ENCODE results near the gene CAV1.
"Not testable (repeated sequence)": the region's sequence is repeated elsewhere in the genome, so short reads cannot be mapped to it uniquely, and the experiment has no call there.

CAV1 gene

GRCh38 chr7:116579835-116580234, 55.0 kb downstream of the CAV1 start:
- H3K4me1 Mint-ChIP-seq (ENCODE audit: low read depth), result peaks cover 13% of the 10 kb centered on the region
- H3K36me3 Mint-ChIP-seq (ENCODE audit: low read depth), result no peaks in the 10 kb centered on the region
- H3K9me3 Mint-ChIP-seq, result no peaks in the 10 kb centered on the region
- H3K27me3 Mint-ChIP-seq (ENCODE audit: low read depth), result no peaks in the 10 kb centered on the region
- no peak overlapping the region for H3K27ac Mint-ChIP-seq
- no peak overlapping the region for H3K4me3 Mint-ChIP-seq
- no peak for DNase-seq (ENCODE audit: low spot score)

GRCh38 chr7:116582164-116582732, 57.4 kb downstream of the CAV1 start:
- DNase-seq (ENCODE audit: low spot score), result no peak
- Mint-ChIP-seq H3K4me1 (ENCODE audit: low read depth) (peaks cover 10% of the 10 kb centered on the region), H3K4me3 (no peak overlapping the region), H3K27ac (no peak overlapping the region), H3K36me3 (ENCODE audit: low read depth) (no peaks in the 10 kb centered on the region), H3K27me3 (ENCODE audit: low read depth) (no peaks in the 10 kb centered on the region), H3K9me3 (no peaks in the 10 kb centered on the region)

GRCh38 chr7:116582806-116583444, 58.1 kb downstream of the CAV1 start:
- no peaks in the 10 kb centered on the region for H3K9me3 Mint-ChIP-seq
- H3K4me3 Mint-ChIP-seq, result peak overlapping the region; percentile 61
- no peak overlapping the region for H3K27ac Mint-ChIP-seq
- H3K27me3 Mint-ChIP-seq (ENCODE audit: low read depth), result no peaks in the 10 kb centered on the region
- H3K36me3 Mint-ChIP-seq (ENCODE audit: low read depth), result no peaks in the 10 kb centered on the region
- H3K4me1 Mint-ChIP-seq (ENCODE audit: low read depth), result peaks cover 8% of the 10 kb centered on the region
- DNase-seq (ENCODE audit: low spot score), result no peak

GRCh38 chr7:116583653-116584052, 58.8 kb downstream of the CAV1 start:
- H3K4me3 Mint-ChIP-seq, result no peak overlapping the region
- no peaks in the 10 kb centered on the region for H3K9me3 Mint-ChIP-seq
- no peaks in the 10 kb centered on the region for H3K36me3 Mint-ChIP-seq (ENCODE audit: low read depth)
- no peak for DNase-seq (ENCODE audit: low spot score)
- H3K27me3 Mint-ChIP-seq (ENCODE audit: low read depth), result no peaks in the 10 kb centered on the region
- H3K4me1 Mint-ChIP-seq (ENCODE audit: low read depth), result peaks cover 15% of the 10 kb centered on the region
- no peak overlapping the region for H3K27ac Mint-ChIP-seq

GRCh38 chr7:116584721-116585120, 59.9 kb downstream of the CAV1 start:
- no peak for DNase-seq (ENCODE audit: low spot score)
- H3K4me3 Mint-ChIP-seq, result no peak overlapping the region
- no peaks in the 10 kb centered on the region for H3K9me3 Mint-ChIP-seq
- H3K27ac Mint-ChIP-seq, result no peak overlapping the region
- peaks cover 19% of the 10 kb centered on the region for H3K4me1 Mint-ChIP-seq (ENCODE audit: low read depth)
- no peaks in the 10 kb centered on the region for H3K27me3 Mint-ChIP-seq (ENCODE audit: low read depth)
- no peaks in the 10 kb centered on the region for H3K36me3 Mint-ChIP-seq (ENCODE audit: low read depth)

GRCh38 chr7:116585392-116585791, 60.6 kb downstream of the CAV1 start:
- no peak overlapping the region for H3K27ac Mint-ChIP-seq
- H3K4me3 Mint-ChIP-seq, result no peak overlapping the region
- no peak for DNase-seq (ENCODE audit: low spot score)

GRCh38 chr7:116585967-116586366, 61.1 kb downstream of the CAV1 start:
- no peak overlapping the region for H3K4me3 Mint-ChIP-seq
- peaks cover 4% of the 10 kb centered on the region for H3K27me3 Mint-ChIP-seq (ENCODE audit: low read depth)
- H3K4me1 Mint-ChIP-seq (ENCODE audit: low read depth), result peaks cover 19% of the 10 kb centered on the region
- DNase-seq (ENCODE audit: low spot score), result no peak
- H3K27ac Mint-ChIP-seq, result no peak overlapping the region
- H3K9me3 Mint-ChIP-seq, result no peaks in the 10 kb centered on the region
- H3K36me3 Mint-ChIP-seq (ENCODE audit: low read depth), result no peaks in the 10 kb centered on the region

More at GRCh38 chr7:116585392-116585791, 60.6 kb downstream of the CAV1 start:
- peaks cover 2% of the 10 kb centered on the region for H3K27me3 Mint-ChIP-seq (ENCODE audit: low read depth)
- no peaks in the 10 kb centered on the region for H3K36me3 Mint-ChIP-seq (ENCODE audit: low read depth)
- peaks cover 19% of the 10 kb centered on the region for H3K4me1 Mint-ChIP-seq (ENCODE audit: low read depth)
- H3K9me3 Mint-ChIP-seq, result no peaks in the 10 kb centered on the region

- not testable (repeated sequence) for H3K36me3 Mint-ChIP-seq (ENCODE audit: low read depth); DNase-seq (ENCODE audit: low spot score); H3K9me3 Mint-ChIP-seq; H3K27ac Mint-ChIP-seq; H3K4me3 Mint-ChIP-seq
- Mint-ChIP-seq H3K4me1 (ENCODE audit: low read depth) (peaks cover 20% of the 10 kb centered on the region), H3K27me3 (ENCODE audit: low read depth) (peaks cover 13% of the 10 kb centered on the region)
Observed at GRCh38 chr7:116587200-116587599, 62.4 kb downstream of the CAV1 start.

GRCh38 chr7:116588225-116588624, 63.4 kb downstream of the CAV1 start:
- H3K4me3 Mint-ChIP-seq, result no peak overlapping the region
- peaks cover 21% of the 10 kb centered on the region for H3K27me3 Mint-ChIP-seq (ENCODE audit: low read depth)
- H3K4me1 Mint-ChIP-seq (ENCODE audit: low read depth), result peaks cover 20% of the 10 kb centered on the region
- H3K36me3 Mint-ChIP-seq (ENCODE audit: low read depth), result no peaks in the 10 kb centered on the region
- H3K27ac Mint-ChIP-seq, result peak overlapping the region; percentile 38
- no peaks in the 10 kb centered on the region for H3K9me3 Mint-ChIP-seq
- peak; percentile 69 for DNase-seq (ENCODE audit: low spot score)

GRCh38 chr7:116588641-116589594, 64.1 kb downstream of the CAV1 start:
- H3K4me1 Mint-ChIP-seq (ENCODE audit: low read depth), result peaks cover 18% of the 10 kb centered on the region
- no peaks in the 10 kb centered on the region for H3K36me3 Mint-ChIP-seq (ENCODE audit: low read depth)
- no peak for DNase-seq (ENCODE audit: low spot score)
- H3K4me3 Mint-ChIP-seq, result no peak overlapping the region
- H3K27me3 Mint-ChIP-seq (ENCODE audit: low read depth), result peaks cover 26% of the 10 kb centered on the region
- H3K27ac Mint-ChIP-seq, result no peak overlapping the region
- H3K9me3 Mint-ChIP-seq, result no peaks in the 10 kb centered on the region

GRCh38 chr7:116591202-116592040, 66.6 kb downstream of the CAV1 start:
- Mint-ChIP-seq H3K4me3 (no peak overlapping the region), H3K27me3 (ENCODE audit: low read depth) (peaks cover 38% of the 10 kb centered on the region), H3K36me3 (ENCODE audit: low read depth) (no peaks in the 10 kb centered on the region), H3K4me1 (ENCODE audit: low read depth) (peaks cover 18% of the 10 kb centered on the region), H3K27ac (no peak overlapping the region), H3K9me3 (no peaks in the 10 kb centered on the region)
- no peak for DNase-seq (ENCODE audit: low spot score)

GRCh38 chr7:116592041-116592355, 67.2 kb downstream of the CAV1 start:
- Mint-ChIP-seq H3K27me3 (ENCODE audit: low read depth) (peaks cover 42% of the 10 kb centered on the region), H3K36me3 (ENCODE audit: low read depth) (no peaks in the 10 kb centered on the region), H3K9me3 (no peaks in the 10 kb centered on the region), H3K27ac (no peak overlapping the region), H3K4me3 (no peak overlapping the region), H3K4me1 (ENCODE audit: low read depth) (peaks cover 18% of the 10 kb centered on the region)
- no peak for DNase-seq (ENCODE audit: low spot score)

- no peak overlapping the region for H3K4me3 Mint-ChIP-seq
- no peak for DNase-seq (ENCODE audit: low spot score)
- no peaks in the 10 kb centered on the region for H3K9me3 Mint-ChIP-seq
- H3K27ac Mint-ChIP-seq, result no peak overlapping the region
- peaks cover 18% of the 10 kb centered on the region for H3K4me1 Mint-ChIP-seq (ENCODE audit: low read depth)
- H3K36me3 Mint-ChIP-seq (ENCODE audit: low read depth), result no peaks in the 10 kb centered on the region
- peaks cover 44% of the 10 kb centered on the region for H3K27me3 Mint-ChIP-seq (ENCODE audit: low read depth)
Observed at GRCh38 chr7:116592445-116592844, 67.6 kb downstream of the CAV1 start.
